IPS DF 4.7 (cell line): Measurements from ENCODE around the gene TMOD1.
"Not testable (repeated sequence)": the region's sequence is repeated elsewhere in the genome, so short reads cannot be mapped to it uniquely, and the experiment has no call there.

ENCODE experiments used
- DNase-seq: peaks from one replicate; pipeline ENCODE4 v3.0.0-alpha.2; 2013; ENCODE audit warnings: low spot score; ENCODE audit errors: extremely low read depth

Gene TMOD1

DNA sequence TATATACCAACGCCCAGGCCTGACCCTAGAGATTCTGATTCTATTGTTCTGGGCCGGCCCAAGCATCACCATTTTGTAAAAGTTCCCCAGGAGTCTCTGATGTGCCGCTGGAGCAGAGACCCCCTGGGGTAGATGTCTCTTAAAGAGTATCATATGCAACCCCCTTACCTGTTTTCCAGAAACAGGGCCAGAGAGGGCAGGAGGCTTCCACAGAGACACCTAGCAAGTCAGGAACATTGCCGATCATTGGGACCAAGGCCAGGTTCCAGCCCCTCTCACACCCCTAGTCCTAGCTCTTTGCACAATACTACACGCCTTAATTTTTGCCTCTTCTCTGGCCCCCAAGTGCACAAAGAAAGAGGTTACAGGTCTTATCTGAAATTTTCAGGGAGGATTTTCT, 63.8 kb downstream of the TMOD1 start:
- no peak for DNase-seq

DNA sequence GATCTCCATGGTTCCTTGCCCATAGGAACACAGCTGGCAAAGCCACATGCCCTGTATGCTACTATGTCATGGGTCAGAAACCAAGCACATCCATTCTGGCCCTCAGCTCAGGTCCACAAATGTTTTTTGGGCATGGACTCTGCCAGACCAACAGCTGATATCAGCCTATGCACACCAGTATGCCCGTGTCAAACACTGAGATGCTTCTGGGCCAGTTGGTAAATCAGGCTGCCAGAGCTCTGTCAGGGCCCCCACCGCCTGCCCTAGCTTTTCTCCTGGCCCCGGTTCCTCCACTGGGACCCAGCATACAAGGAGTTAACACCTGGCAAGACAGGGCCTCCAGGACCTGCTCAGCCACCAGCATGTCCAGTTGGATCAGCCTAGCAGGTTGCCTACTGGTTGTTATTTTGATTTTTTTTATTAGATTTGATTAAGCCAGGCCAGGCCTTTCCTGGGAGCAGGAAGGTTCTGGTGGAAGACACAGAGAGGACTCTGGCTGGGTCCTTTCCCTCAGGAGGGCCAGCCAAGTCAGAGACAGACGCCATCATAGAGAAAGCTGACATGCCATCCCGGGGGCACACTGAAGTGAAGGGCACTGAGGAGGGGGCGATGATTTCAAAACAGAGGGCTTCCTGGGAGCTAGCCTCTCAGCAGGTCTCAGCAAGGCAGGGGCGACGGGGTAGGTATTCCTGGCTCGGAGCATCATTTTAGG, 65.9 kb downstream of the TMOD1 start:
- DNase-seq: no peak

DNA sequence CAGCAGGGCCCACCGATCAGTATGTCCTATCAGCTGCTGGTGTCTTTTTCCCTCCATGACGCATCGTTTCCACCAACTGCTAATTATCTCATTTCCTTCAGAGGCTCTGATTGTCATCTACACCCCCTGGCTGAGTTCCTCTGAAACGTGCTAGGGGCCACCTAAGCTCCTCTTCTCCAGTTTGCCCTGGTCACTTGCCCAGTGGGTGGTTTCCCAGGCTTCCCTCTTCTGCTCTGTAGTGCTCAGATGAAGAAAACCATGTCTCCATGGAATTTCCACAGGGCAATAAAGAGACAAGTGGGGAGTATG, 66.4 kb downstream of the TMOD1 start:
- DNase-seq: no peak

DNA sequence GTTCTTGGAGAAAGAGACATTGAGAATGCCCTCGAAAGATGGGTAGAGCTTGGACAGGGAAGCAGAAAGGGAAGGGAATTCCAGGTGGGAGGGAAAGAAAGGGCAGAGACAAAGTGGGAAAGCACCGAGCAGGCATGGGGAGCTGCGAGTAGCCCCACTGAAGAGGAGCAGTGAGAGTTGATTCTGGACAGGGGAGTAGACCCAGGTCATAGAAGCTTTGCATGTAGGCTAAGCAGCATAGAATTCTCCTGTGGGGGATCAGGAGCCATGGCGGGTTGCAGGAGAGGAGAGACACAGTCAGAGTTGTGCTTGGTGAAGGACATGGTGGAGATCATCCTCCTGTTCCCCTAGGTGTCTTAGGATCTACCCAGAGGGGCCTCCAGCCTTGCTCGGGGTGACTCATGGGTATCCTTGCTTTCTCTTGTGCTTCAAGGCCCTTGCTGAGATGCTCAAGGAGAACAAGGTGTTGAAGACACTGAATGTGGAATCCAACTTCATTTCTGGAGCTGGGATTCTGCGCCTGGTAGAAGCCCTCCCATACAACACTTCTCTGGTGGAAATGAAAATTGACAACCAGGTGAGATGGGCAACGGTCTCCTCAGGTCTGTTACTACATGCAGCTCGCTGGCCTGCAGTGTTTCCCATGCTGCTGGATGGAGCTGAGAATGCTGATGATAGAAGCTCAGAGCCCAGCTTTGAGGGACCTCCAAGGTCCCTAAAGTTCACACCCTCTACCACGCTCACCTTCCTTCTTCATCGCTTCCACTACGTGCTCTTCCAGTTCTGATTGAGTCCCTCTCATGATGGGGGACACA, 67.2 kb downstream of the TMOD1 start:
- no peak for DNase-seq

DNA sequence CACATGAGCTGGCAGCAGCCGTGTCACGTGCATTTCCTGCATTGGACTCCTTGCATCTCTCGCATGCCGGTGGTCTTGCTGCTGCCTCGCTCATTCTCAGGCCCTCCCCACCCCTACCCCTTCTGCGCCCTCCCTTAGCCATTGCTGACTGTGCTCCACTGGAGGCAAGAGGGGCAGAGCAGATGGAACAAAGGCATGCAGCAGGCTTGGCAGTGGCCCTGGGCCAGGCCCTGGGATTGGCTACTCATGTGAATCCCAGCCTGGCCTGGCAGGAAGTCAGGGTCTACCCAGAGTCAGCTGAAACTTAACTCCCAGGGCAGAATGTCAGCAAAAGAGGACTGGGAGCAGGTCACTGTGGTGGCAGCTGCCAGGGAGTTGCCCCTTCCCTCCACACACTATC, 69.4 kb downstream of the TMOD1 start:
- no peak for DNase-seq

DNA sequence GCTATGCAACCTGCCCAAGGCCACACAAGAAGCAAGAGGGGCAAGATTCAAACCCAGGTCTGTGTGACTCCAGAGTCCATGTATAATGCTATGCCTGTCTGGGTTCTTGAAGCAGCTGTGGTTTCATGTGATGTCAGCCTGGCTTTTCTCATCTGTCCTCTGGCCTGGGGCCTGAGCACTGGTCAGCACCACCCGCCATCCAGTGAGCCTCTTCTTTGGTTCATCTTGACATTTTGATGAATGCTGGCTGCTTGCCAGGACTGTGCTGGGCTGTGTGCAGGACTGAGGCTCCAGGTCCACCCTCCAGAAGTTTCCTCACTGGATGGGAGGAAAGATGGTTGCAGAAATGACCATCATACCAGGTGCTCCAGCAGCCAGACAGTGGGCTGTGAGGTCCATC, 70.2 kb downstream of the TMOD1 start:
- no peak for DNase-seq

DNA sequence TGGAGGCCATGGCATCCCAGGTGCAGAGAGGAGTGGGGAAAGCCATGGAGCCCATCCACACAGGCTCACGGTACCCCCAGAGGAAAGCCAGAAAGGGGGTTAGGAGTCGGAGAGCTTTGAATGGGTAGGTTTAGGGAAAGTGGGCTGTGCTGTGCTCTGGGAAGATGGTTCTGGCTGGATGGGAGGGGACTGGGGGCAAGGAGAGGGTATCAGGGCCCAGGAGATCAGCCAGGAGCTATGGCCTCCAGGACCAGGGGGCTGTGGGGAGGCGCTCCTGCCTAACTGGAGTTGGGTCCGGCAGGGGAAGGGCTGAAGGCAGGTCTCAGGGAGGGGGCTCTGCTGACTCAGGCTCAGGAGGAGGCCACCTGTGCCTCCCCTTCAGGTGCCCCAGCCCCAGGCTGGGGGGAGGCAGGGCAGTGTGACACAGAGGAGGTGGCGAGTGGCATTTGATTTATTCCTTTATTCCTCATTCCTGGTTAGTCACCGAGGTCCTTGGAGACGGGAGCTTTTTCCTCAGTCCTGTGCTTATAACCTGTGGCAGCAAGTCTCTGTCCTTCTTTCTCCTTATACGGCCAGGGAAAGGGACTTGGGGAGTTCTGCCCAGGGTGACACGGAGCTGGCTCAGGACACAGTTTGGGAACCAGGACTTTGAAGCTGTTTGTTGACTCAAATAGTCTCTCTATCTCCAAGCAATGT, 70.9 kb downstream of the TMOD1 start:
- no peak for DNase-seq

DNA sequence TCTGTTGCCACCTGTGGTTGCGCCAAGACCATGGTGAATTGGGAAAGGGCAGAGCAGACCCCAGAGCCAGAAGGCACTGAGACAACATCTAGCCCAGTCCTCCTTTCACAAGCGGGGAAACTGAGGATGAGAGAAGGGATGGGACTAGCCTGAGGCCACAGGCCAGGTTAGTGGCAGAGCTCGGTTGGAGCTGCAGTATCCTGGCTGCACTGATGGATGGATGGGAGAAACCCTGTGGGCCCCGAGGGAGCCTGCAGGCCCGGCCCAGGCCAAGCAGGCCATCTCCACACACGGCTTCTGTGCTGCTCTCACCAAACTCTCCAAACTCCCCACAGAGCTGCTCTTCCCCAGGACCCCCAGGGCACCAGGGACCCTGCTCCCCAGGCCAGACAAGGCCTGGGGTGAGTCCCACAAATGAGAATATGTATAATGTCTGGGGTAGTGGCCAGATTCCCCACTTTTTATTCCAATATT, 71.5 kb downstream of the TMOD1 start:
- DNase-seq: no peak

DNA sequence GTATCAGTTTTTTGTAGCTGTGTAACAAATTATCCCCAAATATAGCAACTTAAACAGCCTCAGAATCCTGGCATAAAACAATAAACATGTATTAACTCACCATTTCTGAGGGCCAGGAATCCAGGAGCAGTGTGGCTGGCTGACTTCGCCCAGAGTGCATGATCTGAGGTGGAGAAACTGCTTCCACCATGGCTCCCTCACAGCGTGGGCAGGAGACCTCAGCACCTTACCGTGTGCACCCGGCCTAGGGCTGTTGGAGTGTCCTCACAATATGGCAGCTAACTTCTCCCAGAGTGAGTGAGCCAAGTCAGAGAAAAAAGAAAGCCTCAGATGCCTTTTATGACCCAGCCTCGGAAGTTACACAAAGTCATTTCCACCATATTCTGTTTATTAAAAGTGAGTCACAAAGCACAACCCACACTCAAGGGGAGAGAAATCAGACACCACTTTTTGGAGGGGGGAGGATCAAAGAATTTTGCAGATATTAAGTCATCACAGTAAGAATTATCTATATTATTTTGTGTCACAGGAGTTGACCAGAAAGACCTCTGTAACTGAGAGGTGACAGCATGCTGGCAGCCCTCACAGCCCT, 72.1 kb downstream of the TMOD1 start:
- no peak for DNase-seq

DNA sequence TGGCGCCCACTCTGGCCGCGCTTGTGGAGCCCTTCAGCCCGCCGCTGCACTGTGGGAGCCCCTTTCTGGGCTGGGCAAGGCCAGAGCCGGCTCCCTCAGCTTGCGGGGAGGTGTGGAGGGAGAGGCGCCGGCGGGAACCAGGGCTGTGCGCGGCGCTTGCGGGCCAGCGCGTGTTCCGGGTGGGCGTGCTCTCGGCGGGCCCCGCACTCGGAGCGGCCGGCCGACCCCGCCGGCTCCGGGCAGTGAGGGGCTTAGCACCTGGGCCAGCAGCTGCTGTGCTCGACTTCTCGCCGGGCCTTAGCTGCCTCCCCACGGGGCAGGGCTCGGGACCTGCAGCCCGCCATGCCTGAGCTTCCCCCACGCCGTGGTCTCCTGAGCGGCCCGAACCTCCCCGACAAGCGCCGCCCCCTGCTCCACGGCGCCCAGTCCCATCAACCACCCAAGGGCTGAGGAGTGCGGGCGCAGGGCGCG, 72.7 kb downstream of the TMOD1 start:
- DNase-seq: not testable (repeated sequence)

DNA sequence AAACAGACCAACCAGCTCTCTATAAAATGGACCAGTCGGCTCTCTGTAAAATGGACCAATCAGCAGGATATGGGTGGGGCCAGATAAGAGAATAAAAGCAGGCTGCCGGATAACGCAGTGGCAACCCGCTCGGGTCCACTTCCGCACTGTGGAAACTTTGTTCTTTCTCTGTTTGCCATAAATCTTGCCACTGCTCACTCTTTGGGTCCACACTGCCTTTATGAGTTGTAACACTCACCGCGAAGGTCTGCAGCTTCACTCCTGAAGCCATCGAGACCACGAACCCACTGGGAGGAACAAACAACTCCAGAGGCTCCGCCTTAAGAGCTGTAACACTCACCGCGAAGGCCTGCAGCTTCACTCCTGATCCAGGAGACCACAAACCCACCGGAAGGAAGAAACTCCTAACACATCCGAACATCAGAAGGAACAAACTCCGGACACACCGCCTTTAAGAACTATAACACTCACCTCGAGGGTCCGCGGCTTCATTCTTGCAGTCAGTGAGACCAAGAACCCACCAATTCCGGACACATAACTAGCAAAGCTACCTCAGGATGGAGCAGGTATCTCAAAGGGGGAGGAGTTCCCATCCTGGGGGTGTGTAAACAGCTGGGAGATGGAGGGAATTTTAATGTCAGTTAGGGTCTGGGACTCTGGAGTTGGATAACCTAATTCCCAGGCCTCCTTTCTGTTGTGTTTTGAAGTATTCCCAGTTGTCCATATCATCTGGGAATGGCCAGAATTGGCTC, 73.6 kb downstream of the TMOD1 start:
- not testable (repeated sequence) for DNase-seq

DNA sequence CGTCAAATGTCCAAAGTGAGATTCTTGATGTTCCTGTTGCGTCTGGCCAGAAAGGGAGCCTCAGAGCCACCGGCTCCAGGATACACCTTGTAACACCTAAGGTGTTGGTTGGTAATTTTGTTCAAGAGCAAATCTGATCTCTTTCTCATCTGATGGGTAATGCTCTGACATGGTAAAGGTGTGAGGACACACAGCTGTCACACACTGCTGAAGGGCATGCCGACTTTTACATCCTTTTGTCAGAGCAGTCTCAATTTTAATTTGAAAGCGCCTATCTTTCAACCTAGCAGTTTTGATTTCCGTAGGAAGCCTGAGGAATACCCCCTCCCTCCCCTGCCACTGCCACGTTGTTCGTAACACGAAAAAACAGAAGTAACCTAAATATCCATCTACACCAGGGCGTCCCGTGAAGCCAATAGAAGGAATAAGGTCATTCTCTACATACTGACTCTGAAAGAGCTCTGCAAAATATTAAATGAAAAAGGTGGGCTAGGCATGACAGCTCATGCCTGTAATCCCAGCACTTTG, 74.3 kb downstream of the TMOD1 start:
- no peak for DNase-seq

DNA sequence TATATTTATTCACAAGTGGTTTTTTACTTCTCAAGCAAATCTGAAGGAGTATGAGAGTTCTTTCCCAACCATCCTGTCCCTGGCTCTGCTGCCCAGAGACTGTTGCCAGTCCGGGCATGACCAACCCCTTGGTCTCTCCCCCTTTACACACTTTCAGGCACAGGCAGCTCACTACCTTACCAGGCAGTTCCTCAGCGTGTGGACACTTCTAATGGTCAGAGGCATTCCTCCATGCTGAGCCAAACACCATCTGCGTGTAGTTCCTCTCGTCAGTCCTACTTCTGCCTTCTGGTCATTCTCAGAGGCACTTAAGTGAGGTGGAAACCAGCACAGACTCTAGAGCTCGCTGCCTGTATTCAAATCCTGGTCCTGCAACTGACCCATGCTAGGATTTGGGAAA, 75.6 kb downstream of the TMOD1 start:
- DNase-seq: no peak

DNA sequence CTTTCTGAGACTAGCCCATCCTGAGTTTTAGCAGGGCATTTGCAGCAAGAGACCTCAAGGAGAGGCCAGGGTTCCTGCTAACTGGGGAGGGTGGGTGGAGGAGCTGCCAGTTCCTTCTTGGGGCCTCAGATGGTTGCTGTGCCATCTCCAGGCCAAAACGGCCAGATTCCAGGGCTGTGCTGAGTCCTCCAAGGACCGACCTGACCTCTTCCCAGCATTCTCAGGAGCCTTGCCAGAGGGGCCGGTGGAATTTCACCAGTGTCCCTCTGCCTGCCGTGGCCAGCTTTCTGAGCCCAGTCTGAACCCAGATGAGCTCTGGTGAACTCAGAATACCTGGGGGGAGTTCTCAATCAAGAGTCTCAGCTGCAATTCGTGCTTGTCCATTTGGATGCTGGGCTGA, 77.4 kb downstream of the TMOD1 start:
- DNase-seq: no peak

DNA sequence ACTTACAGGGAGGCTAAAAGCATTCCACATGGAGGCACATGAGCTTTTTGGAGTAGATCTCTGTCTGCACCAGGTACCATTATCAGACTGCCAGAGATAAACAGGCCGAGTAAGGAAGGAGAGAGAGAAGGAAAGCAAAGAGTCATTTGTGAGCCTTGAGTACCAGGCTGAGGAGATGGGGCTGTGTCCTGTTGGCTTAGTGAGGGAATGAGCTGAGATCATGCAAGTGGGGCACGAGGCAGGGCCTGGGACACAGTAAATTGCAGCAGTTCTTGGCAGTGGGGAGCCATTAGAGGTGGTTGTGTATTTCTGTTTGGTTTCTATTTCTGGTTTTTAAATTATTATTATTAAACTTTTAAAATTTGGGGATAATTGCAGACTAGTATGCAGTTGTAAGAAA, 78.4 kb downstream of the TMOD1 start:
- no peak for DNase-seq

DNA sequence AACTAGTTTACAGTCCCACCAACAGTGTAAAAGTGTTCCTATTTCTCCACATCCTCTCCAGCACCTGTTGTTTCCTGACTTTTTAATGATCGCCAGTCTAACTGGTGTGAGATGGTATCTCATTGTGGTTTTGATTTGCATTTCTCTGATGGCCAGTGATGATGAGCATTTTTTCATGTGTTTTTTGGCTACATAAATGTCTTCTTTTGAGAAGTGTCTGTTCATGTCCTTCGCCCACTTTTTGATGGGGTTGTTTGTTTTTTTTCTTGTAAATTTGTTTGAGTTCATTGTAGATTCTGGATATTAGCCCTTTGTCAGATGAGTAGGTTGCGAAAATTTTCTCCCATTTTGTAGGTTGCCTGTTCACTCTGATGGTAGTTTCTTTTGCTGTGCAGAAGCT, 80.1 kb downstream of the TMOD1 start:
- DNase-seq: not testable (repeated sequence)

DNA sequence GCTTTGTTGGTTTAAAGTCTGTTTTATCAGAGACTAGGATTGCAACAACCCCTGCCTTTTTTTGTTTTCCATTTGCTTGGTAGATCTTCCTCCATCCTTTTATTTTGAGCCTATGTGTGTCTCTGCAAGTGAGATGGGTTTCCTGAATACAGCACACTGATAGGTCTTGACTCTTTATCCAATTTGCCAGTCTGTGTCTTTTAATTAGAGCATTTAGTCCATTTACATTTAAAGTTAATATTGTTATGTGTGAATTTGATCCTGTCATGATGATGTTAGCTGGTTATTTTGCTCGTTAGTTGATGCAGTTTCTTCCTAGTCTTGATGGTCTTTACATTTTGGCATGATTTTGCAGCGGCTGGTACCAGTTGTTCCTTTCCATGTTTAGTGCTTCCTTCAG, 83.3 kb downstream of the TMOD1 start:
- DNase-seq: not testable (repeated sequence)

DNA sequence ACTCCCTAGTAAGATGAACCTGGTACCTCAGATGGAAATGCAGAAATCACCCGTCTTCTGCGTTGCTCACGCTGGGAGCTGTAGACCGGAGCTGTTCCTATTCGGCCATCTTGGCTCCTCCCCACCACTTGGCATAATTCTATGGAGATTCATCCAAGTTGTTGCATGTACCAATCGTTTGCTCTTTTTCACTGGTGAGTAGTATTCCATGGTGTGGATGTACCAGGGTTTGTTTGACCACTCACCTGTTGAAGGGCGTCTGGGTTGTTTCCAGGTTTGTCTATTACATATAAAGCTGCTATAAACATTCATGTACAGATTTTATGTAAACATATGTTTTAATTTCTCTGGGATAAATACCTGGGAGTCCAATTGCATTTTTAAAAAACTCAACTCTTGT, 85.4 kb downstream of the TMOD1 start:
- not testable (repeated sequence) for DNase-seq

DNA sequence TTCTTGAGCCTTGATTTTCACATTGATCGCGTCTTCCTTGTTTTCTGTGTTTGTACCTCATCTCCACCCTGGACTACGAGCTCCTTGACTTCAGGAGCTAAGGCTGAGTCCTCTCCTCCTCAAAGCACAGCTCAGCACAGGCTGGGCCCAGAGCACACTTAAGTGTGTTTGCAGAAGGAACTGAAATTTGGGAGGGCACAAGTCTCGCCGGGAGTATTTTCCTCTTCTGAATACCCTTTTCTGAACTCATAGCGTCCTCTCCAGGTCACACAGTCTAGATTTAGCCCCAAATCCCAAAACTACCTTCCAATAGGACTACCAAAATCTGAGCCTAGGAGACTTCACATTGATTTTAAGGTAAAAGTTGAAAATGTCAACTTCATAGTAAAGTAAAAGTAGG, 90.1 kb downstream of the TMOD1 start:
- DNase-seq: no peak

DNA sequence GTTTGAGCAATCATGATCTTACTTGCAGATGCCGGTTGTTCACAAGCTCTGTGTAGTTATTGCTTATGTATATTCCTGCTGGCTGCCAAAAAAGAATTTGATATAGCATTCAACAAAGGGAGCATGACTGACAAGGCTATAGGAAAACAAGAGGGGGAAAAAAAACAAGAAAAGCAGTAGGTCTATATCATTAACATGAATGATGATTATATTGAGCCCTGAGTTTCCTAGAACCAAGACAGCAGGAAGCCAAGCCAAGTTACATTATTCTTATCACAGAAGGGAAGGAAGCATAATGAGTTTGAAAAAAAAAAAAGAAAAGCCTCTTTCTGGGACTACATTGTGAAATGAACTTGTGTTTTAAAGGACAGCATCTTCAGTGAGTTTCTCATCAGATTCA, 90.7 kb downstream of the TMOD1 start:
- DNase-seq: no peak

DNA sequence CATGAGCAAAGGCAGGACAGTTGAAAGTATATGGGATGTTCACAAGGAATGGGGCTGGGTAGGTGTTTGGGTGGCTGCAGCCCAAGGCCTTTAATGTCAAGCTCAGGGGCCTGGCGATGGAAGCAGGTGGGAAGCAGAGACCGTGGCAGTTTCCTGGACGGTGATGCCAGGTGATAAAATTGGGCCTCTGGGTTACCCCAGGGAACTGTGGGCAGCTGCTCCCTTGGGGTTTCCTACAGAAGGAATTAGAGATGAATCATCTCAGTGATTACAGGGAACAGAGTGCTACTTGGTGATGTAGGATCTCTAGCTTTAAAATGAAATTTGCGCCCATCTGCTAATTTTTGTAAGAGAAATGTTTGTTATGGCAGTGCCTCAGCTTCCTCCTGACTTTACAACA, 92.5 kb downstream of the TMOD1 start:
- no peak for DNase-seq
